Thyroid gland (tissue), 4 donors: ENCODE measurements around the gene RFC3. TPM values are rescaled to one million over a fixed set of nuclear protein-coding genes. Genes with fewer than 3 reads are reported as not detected.

Experiments used
- DNase-seq, 2 donors: peaks; one replicate each; pipeline ENCODE4 v3.0.0-alpha.2; 2019
- H3K27ac ChIP-seq, 3 donors: fragments of 200-600 bp; sonication (generic); 1 replicate in 2 of 3; 2 replicates in 1 of 3; pipeline ENCODE4 v1.5.1; 2016 to 2019; ENCODE audit warnings: mild to moderate bottlenecking in 1 of 3, moderate library complexity in 1 of 3
- H3K27me3 ChIP-seq: fragments of 200-600 bp; sonication (generic); one replicate; pipeline ENCODE4 v1.5.1; 2019
- H3K36me3 ChIP-seq, 2 donors: fragments of 200-600 bp; sonication (generic); one replicate each; pipeline ENCODE4 v1.5.1; 2016 to 2019
- H3K4me1 ChIP-seq, 2 donors: fragments of 200-600 bp; sonication (generic); one replicate each; pipeline ENCODE4 v1.5.1; 2017 to 2019
- H3K4me3 ChIP-seq, 3 donors: fragments of 200-600 bp; sonication (generic); replicated peaks in 1 of 3; 1 replicate in 2 of 3; 2 replicates in 1 of 3; pipeline ENCODE4 v1.5.1; 2016; ENCODE audit warnings: mild to moderate bottlenecking in 1 of 3
- H3K9me3 ChIP-seq: fragments of 200-600 bp; sonication (generic); one replicate; pipeline ENCODE4 v1.5.1; 2017
- CTCF ChIP-seq, 6 experiments: fragments of 200-600 bp in 3 of 6; fragments of 450-650 bp in 3 of 6; sonication (generic) in 3 of 6; IDR thresholded peaks; one replicate each; pipeline ENCODE4 v1.5.1; 2016 to 2019; ENCODE audit warnings: antibody characterized with exemption in 6 of 6, mild to moderate bottlenecking in 2 of 6, inconsistent platforms in 1 of 6, moderate library complexity in 1 of 6
- POLR2A ChIP-seq, 2 donors: fragments of 450-650 bp; IDR thresholded peaks; one replicate each; pipeline ENCODE4 v1.6.1; 2017; ENCODE audit warnings: antibody characterized with exemption in 2 of 2, mild to moderate bottlenecking in 2 of 2, moderate library complexity in 1 of 2
- WGBS, 2 donors: methylation state at CpG; one replicate each; pipeline ENCODE4 v1.1.5; 2017; 5-methylcytosine and 5-hydroxymethylcytosine counted together
- intact Hi-C: fragments of 100-400 bp; cut with DNase I; formaldehyde crosslinking; loops from one replicate; pipeline ENCODE4 v1.15.1; 2023
- total RNA-seq, 4 donors: library from RNA; depleted of rRNA; stranded (reverse); fragments of >200 nt; gene quantifications; one replicate each; pipeline ENCODE4 v1.2.3, GENCODE V29; 2016

The RFC3 gene
- total RNA-seq, 4 donors from 2014 or later = 7.4 to 13.3 (median 9.8) TPM

DNA sequence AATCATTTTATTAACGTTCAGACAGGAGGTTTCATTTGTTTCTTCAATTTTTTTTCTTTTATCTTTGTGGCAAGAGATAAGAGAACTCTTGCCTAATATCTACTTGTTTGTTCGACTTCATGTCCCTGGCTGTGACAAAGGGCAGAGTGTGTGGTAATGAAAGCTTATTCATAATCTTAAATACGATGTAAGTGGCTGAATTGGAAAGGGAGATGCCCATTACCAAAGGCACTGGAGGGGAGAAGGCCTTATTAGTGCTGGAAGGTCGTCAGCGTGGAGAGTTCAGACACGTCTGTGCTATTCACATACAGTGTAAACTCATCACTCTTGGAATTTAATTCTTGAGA is 54.0 kb downstream of the RFC3 start:
- TF ChIP-seq POLR2A (IDR thresholded peaks at IDR 0.05) (no peak), CTCF (IDR thresholded peaks at IDR 0.05) (no peak)
- WGBS, 2 donors = 84 to 89% methylated on average over 6 of the region's 6 CpGs
- intact Hi-C loops = no loop called here

DNA sequence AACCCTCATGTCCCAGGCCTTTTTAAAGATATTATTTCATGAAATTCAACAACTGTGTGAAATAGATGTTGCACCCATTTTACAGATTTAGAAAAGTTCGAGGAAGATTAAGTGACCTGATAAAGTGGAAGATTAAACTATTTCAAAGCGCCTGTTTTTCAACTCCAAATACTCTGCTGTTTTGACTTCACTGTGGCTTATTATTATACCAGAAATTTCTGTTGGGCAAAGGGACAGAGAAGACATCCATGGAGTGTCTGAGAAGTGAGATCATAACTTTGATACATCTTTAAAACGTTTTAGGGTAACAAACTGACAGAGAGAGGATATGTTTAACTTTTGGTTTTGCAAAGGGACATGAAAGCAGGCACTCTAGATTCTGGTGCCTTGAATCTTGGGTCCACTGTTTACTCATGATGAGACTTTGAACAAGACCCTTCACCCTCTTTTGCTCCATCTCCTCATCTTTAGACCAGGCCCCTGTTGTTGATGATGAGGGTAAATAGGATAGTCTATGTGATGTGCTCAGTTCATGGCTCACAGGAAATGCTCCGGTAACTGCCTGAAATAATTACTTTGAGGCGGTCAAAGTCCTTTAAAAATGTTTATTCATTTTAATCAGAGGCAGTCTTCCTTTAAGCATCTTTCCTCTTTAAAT is 55.4 kb downstream of the RFC3 start:
- H3K4me1 ChIP-seq = no peaks in the 10 kb centered on the region
- H3K36me3 ChIP-seq = no peaks in the 10 kb centered on the region
- no peak overlapping the region for H3K27ac ChIP-seq
- 85 to 89% methylated on average over 5 of the region's 5 CpGs for WGBS, 2 donors
- no peak for DNase-seq
- intact Hi-C loops = no loop called here
- no peaks in the 10 kb centered on the region for H3K9me3 ChIP-seq
- TF ChIP-seq CTCF (IDR thresholded peaks at IDR 0.05) (no peak), POLR2A (IDR thresholded peaks at IDR 0.05) (no peak)
- H3K4me3 ChIP-seq = no peak overlapping the region
- H3K27me3 ChIP-seq = no peaks in the 10 kb centered on the region

More for the DNA sequence above, 54.0 kb downstream of the RFC3 start:
- Histone ChIP-seq H3K36me3 (no peaks in the 10 kb centered on the region), H3K4me1 (no peaks in the 10 kb centered on the region), H3K27ac (no peak overlapping the region), H3K4me3 (no peak overlapping the region), H3K27me3 (no peaks in the 10 kb centered on the region), H3K9me3 (no peaks in the 10 kb centered on the region)
- DNase-seq = no peak

GRCh38 chr13:33874871-33875270 is 56.9 kb downstream of the RFC3 start:
- Histone ChIP-seq H3K4me3 (no peak overlapping the region), H3K4me1 (no peaks in the 10 kb centered on the region), H3K36me3 (no peaks in the 10 kb centered on the region), H3K27ac (no peak overlapping the region), H3K9me3 (no peaks in the 10 kb centered on the region), H3K27me3 (no peaks in the 10 kb centered on the region)
- intact Hi-C loops = no loop called here
- no peak for TF ChIP-seq CTCF (IDR thresholded peaks at IDR 0.05)
- TF ChIP-seq POLR2A (IDR thresholded peaks at IDR 0.05) = no peak
- no peak for DNase-seq
- whole genome bisulfite sequencing, 2 donors = 96 to 97% methylated on average over 5 of the region's 5 CpGs

DNA sequence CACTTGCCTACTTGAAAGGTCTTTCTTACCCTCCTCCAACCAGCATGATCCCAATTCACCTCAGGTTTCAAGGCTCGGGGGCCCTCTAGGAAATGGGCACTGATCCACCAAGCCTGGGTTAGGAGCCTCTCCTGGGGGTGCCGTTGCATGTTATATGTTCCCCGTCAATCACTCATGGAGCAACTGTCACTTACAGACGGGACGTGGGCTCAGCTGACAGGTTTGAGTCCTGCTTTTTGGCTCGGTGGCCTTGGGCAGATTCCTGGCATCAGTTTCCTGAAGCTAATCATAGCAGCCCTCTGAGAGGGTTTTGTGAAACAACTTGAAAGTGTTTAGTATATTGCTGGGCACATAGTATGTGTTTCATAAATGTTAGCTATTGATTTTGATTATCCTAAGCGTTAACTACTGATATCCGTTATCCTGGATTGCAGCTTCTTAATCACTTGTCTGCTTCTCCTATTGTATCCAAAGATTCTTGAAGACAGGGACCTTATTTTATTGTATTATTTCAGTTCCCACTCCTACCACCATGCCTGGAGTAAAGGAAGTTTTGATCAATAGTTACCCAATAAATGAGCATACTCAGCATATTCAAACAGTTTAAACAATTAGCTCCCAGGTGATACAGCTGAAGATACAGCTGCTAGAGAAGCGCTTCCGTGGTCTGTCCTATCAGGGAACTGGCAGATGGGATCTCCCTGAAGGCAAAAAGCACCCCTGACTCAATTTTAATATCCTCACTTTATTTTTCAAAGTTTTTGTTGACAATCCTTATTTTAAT is 57.9 kb downstream of the RFC3 start:
- WGBS, 2 donors = 80 to 87% methylated on average over 10 of the region's 10 CpGs
- Histone ChIP-seq H3K27me3 (no peaks in the 10 kb centered on the region), H3K27ac (no peak overlapping the region), H3K4me1 (no peaks in the 10 kb centered on the region), H3K4me3 (no peak overlapping the region), H3K9me3 (no peaks in the 10 kb centered on the region), H3K36me3 (no peaks in the 10 kb centered on the region)
- intact Hi-C loops = no loop called here
- TF ChIP-seq POLR2A (IDR thresholded peaks at IDR 0.05) (no peak), CTCF (IDR thresholded peaks at IDR 0.05) (no peak)
- no peak for DNase-seq

- no peak for DNase-seq
- Histone ChIP-seq H3K4me1 (no peaks in the 10 kb centered on the region), H3K4me3 (no peak overlapping the region), H3K27ac (no peak overlapping the region), H3K9me3 (no peaks in the 10 kb centered on the region), H3K36me3 (no peaks in the 10 kb centered on the region), H3K27me3 (no peaks in the 10 kb centered on the region)
- WGBS, 2 donors = 76 to 78% methylated on average over 5 of the region's 5 CpGs
- intact Hi-C loops = no loop called here
- TF ChIP-seq POLR2A (IDR thresholded peaks at IDR 0.05) = no peak
- no peak for TF ChIP-seq CTCF (IDR thresholded peaks at IDR 0.05)
Measured at GRCh38 chr13:33876716-33877394, 58.9 kb downstream of the RFC3 start.
